ENCODE results near the gene EPS8. TPM values are rescaled to one million over a fixed set of nuclear protein-coding genes. Genes with fewer than 3 reads are reported as not detected.

Gene EPS8
- polyA plus RNA-seq, 1 donor (not counting 4 experiments of a cell fraction or from before 2014, with no cell fraction given): 4.0 TPM

DNA sequence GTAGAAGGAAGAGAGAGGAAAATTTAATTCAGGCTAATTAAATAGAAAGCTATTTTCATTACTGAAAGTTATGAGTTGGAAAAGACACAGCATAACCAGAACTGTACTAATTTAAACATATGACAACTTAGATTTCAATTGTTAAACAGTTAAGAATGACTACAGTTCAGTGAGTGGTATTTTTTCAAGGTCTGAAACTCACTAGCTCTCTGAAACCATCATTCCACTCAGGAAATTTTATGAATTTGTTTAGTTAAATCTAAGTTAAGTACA is 62.4 kb downstream of the EPS8 start:
- Histone ChIP-seq H4K20me1 (ENCODE audit: control insufficient read depth, extremely low read depth, insufficient read depth, low read length) (no peaks in the 10 kb centered on the region), H2AFZ (ENCODE audit: control insufficient read depth, low read length) (no peak overlapping the region), H3K4me1 (ENCODE audit: control insufficient read depth, extremely low read depth, insufficient read depth, low read length) (no peaks in the 10 kb centered on the region), H3K4me3 (ENCODE audit: control insufficient read depth in 2 of 3, extremely low read depth in 1 of 3, insufficient read depth in 2 of 3, low read depth in 1 of 3, low read length in 3 of 3) (no peak overlapping the region), H3K4me2 (ENCODE audit: control insufficient read depth, extremely low read depth, insufficient read depth, low read depth, low read length) (no peak overlapping the region), H3K27me3 (ENCODE audit: control insufficient read depth, extremely low read depth, insufficient read depth, low read length) (no peaks in the 10 kb centered on the region), H3K79me2 (ENCODE audit: control insufficient read depth, insufficient read depth, low read length) (no peaks in the 10 kb centered on the region), H3K9ac (ENCODE audit: control insufficient read depth, extremely low read depth, insufficient read depth, low read length) (no peak overlapping the region), H3K27ac (ENCODE audit: control insufficient read depth, insufficient read depth, low read length) (no peak overlapping the region), H3K36me3 (ENCODE audit: control insufficient read depth in 2 of 2, extremely low read depth in 1 of 2, insufficient read depth in 2 of 2, low read length in 2 of 2) (no peaks in the 10 kb centered on the region), H3K9me3 (ENCODE audit: control insufficient read depth, low read depth, low read length) (no peaks in the 10 kb centered on the region), H3K9me1 (ENCODE audit: control insufficient read depth, extremely low read depth, insufficient read depth, low read length) (no peaks in the 10 kb centered on the region)
- dilution Hi-C loops (cut with MboI; ENCODE audit: extremely low pct_ligation_motif_present, low sequenced_read_pairs): no loop called here
- no peak for FAIRE-seq
- DNase-seq (ENCODE audit: low read depth, low spot score): no peak
- TF ChIP-seq, protein P1, sequence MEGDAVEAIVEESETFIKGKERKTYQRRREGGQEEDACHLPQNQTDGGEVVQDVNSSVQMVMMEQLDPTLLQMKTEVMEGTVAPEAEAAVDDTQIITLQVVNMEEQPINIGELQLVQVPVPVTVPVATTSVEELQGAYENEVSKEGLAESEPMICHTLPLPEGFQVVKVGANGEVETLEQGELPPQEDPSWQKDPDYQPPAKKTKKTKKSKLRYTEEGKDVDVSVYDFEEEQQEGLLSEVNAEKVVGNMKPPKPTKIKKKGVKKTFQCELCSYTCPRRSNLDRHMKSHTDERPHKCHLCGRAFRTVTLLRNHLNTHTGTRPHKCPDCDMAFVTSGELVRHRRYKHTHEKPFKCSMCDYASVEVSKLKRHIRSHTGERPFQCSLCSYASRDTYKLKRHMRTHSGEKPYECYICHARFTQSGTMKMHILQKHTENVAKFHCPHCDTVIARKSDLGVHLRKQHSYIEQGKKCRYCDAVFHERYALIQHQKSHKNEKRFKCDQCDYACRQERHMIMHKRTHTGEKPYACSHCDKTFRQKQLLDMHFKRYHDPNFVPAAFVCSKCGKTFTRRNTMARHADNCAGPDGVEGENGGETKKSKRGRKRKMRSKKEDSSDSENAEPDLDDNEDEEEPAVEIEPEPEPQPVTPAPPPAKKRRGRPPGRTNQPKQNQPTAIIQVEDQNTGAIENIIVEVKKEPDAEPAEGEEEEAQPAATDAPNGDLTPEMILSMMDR (optimal IDR thresholded peaks at IDR 0.05 in 1 of 3, IDR thresholded peaks at IDR 0.05 in 1 of 3, conservative IDR thresholded peaks at IDR 0.05 in 1 of 3; ENCODE audit: extremely low read depth in 1 of 3, insufficient read depth in 2 of 3, low read length in 3 of 3): no peak
- no peak for TF ChIP-seq EZH2 (IDR thresholded peaks at IDR 0.05; ENCODE audit: low read length)

DNA sequence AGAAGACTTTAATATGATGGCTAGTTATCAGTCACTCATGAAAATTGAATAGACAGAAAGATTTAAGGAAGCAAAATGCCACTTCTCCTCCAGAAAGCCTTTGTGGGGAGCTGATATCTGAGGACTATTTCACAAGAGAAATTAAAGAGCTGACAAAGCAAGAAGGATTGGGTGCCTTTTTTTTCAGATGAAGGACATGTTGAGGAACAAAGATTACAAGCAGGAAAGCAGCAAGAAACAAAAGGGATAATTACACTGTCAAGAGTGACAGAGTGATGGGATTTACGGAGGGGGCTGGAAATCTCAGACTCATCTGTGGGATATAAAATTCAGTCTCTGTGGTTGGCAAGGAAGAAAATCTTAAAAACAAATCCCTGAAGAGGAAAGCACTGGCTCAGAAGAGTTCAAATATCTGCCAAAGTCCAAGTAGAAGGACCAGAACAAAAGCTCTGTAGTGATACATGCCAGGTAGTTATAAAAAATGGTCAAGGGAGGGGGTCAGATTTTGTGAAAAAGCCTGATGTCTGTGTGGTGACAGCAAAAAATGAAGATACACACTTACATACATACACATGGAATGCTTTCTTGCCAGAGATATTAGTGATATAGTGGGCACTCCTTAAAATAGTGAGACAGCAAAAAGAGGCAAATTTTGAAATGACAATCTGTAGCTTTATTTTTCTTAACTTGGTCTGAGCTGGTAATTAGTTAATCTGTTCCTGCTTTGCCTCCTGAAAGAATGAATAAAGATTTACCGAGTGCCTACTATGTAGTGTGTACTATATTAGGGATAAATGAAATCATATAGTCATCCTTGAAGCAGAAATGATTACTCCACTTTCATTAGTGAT is 62.9 kb downstream of the EPS8 start:
- H4K20me1 ChIP-seq (ENCODE audit: control insufficient read depth, extremely low read depth, insufficient read depth, low read length): no peaks in the 10 kb centered on the region
- no peaks in the 10 kb centered on the region for H3K79me2 ChIP-seq (ENCODE audit: control insufficient read depth, insufficient read depth, low read length)
- DNase-seq (ENCODE audit: low read depth, low spot score): no peak
- H3K4me3 ChIP-seq (ENCODE audit: control insufficient read depth in 2 of 3, extremely low read depth in 1 of 3, insufficient read depth in 2 of 3, low read depth in 1 of 3, low read length in 3 of 3): no peak overlapping the region
- no peaks in the 10 kb centered on the region for H3K36me3 ChIP-seq (ENCODE audit: control insufficient read depth in 2 of 2, extremely low read depth in 1 of 2, insufficient read depth in 2 of 2, low read length in 2 of 2)
- no peaks in the 10 kb centered on the region for H3K27me3 ChIP-seq (ENCODE audit: control insufficient read depth, extremely low read depth, insufficient read depth, low read length)
- no peaks in the 10 kb centered on the region for H3K4me1 ChIP-seq (ENCODE audit: control insufficient read depth, extremely low read depth, insufficient read depth, low read length)
- H3K9ac ChIP-seq (ENCODE audit: control insufficient read depth, extremely low read depth, insufficient read depth, low read length): no peak overlapping the region
- TF ChIP-seq, protein P1 (optimal IDR thresholded peaks at IDR 0.05 in 1 of 3, IDR thresholded peaks at IDR 0.05 in 1 of 3, conservative IDR thresholded peaks at IDR 0.05 in 1 of 3; ENCODE audit: extremely low read depth in 1 of 3, insufficient read depth in 2 of 3, low read length in 3 of 3): no peak
- no peak for TF ChIP-seq EZH2 (IDR thresholded peaks at IDR 0.05; ENCODE audit: low read length)
- dilution Hi-C loops (cut with MboI; ENCODE audit: extremely low pct_ligation_motif_present, low sequenced_read_pairs): no loop called here
- H3K9me3 ChIP-seq (ENCODE audit: control insufficient read depth, low read depth, low read length): no peaks in the 10 kb centered on the region
- no peak overlapping the region for H3K4me2 ChIP-seq (ENCODE audit: control insufficient read depth, extremely low read depth, insufficient read depth, low read depth, low read length)
- no peak overlapping the region for H2AFZ ChIP-seq (ENCODE audit: control insufficient read depth, low read length)
- H3K9me1 ChIP-seq (ENCODE audit: control insufficient read depth, extremely low read depth, insufficient read depth, low read length): no peaks in the 10 kb centered on the region
- FAIRE-seq: no peak
- H3K27ac ChIP-seq (ENCODE audit: control insufficient read depth, insufficient read depth, low read length): no peak overlapping the region
